GM12878 (cell line): ENCODE measurements around the gene ULK4. TPM values are rescaled to one million over a fixed set of nuclear protein-coding genes. Genes with fewer than 3 reads are reported as not detected.

Experiments used
- ATAC-seq: fragments of 200-7000 bp; cut with Tn5 transposase; 3 replicates; pipeline ENCODE4 v1.9.1; 2020; ENCODE audit warnings: mild to moderate bottlenecking, moderate library complexity
- BruUV-seq: library from RNA; stranded (reverse); fragments of 400-500 nt; replicated peaks from 2 replicates; lab custom pipeline; 2021; lab: Mats Ljungman, UMichigan
- CTCF ChIA-PET: fragments of 300-600 bp; sonication (Branson Sonifier 250); formaldehyde crosslinking; extraction: SDS; loops from one replicate; lab custom pipeline; 2021; ENCODE audit warnings: inconsistent platforms; lab: Yijun Ruan, JAX
- POLR2A ChIA-PET: fragments of 350-600 bp; formaldehyde crosslinking; extraction: SDS; loops from one replicate; lab custom pipeline; 2021; ENCODE audit warnings: inconsistent platforms; lab: Charles Lee
- RAD21 ChIA-PET: fragments of 300-600 bp; sonication (Branson Sonifier 250); formaldehyde crosslinking; loops from one replicate; lab custom pipeline; 2023; ENCODE audit warnings: antibody characterized with exemption; ENCODE audit not compliant: unreplicated experiment; lab: Charles Lee
- SMC1A ChIA-PET: fragments of 300-600 bp; sonication (Branson Sonifier 250); formaldehyde crosslinking; loops from one replicate; lab custom pipeline; 2023; ENCODE audit not compliant: unreplicated experiment, uncharacterized antibody; lab: Charles Lee
- DNase-seq: peaks from one replicate; pipeline ENCODE4 v3.0.0-alpha.2; 2011; ENCODE audit warnings: low read depth, low spot score
- FAIRE-seq: peaks from 3 replicates; lab custom pipeline; 2011; peaks lifted over from hg19 to GRCh38; lab: Jason Lieb, UNC
- H2AFZ ChIP-seq: 2 replicates; pipeline ENCODE4 v1.6.0; 2011; ENCODE audit warnings: low read depth, low read length, control low read depth; ENCODE audit not compliant: control insufficient read depth
- H3K27ac ChIP-seq: 2 replicates; pipeline ENCODE4 v1.5.1; 2011; ENCODE audit warnings: control low read depth; ENCODE audit not compliant: control insufficient read depth, insufficient read depth
- H3K27me3 ChIP-seq, 2 experiments: replicated peaks in 1 of 2; 2 replicates each; pipeline versions ENCODE4 v1.6.0 to v1.6.1; 2011; ENCODE audit warnings: low read length in 1 of 2; ENCODE audit not compliant: control insufficient read depth in 2 of 2, insufficient read depth in 2 of 2
- H3K36me3 ChIP-seq, 2 experiments: 2 replicates each; pipeline ENCODE4 v1.5.1; 2011; ENCODE audit warnings: low read length in 1 of 2; ENCODE audit not compliant: control insufficient read depth in 2 of 2, insufficient read depth in 2 of 2
- H3K4me1 ChIP-seq: 2 replicates; pipeline ENCODE4 v1.6.1; 2011; ENCODE audit warnings: mild to moderate bottlenecking, low read length, moderate library complexity, mixed read lengths; ENCODE audit not compliant: control insufficient read depth, insufficient read depth
- H3K4me2 ChIP-seq: 2 replicates; pipeline ENCODE4 v1.6.0; 2011; ENCODE audit warnings: control low read depth; ENCODE audit not compliant: control insufficient read depth, insufficient read depth
- H3K4me3 ChIP-seq: fragments of 200-600 bp; sonication (generic); 2 replicates; pipeline ENCODE4 v1.5.1; 2016
- H3K79me2 ChIP-seq: 2 replicates; pipeline ENCODE4 v1.6.0; 2011; ENCODE audit warnings: low read length; ENCODE audit not compliant: control insufficient read depth, insufficient read depth
- H3K9ac ChIP-seq: 2 replicates; pipeline ENCODE4 v1.8.0; 2011; ENCODE audit warnings: low read length, control low read depth, mixed read lengths; ENCODE audit not compliant: control insufficient read depth, insufficient read depth
- H3K9me3 ChIP-seq: replicated peaks from 3 replicates; pipeline ENCODE4 v1.5.1; 2011; ENCODE audit warnings: mild to moderate bottlenecking, low read length; ENCODE audit not compliant: control insufficient read depth, insufficient read depth
- H4K20me1 ChIP-seq: 2 replicates; pipeline ENCODE4 v1.6.0; 2011; ENCODE audit not compliant: control insufficient read depth, insufficient read depth
- BRCA1 ChIP-seq: IDR thresholded peaks from 2 replicates; pipeline ENCODE4 v1.6.1; 2011; ENCODE audit warnings: low read depth, low read length, improper control_type of control experiment
- CHD2 ChIP-seq: IDR thresholded peaks from 2 replicates; pipeline ENCODE4 v1.6.1; 2011; ENCODE audit warnings: low read depth, low read length, improper control_type of control experiment, borderline replicate concordance
- EED ChIP-seq: sonication (generic); IDR thresholded peaks from 2 replicates; pipeline ENCODE4 v1.6.1; 2016; ENCODE audit warnings: antibody characterized with exemption, low read depth
- ETV6 ChIP-seq, 2 experiments: fragments of 450-650 bp in 1 of 2; IDR thresholded peaks in 1 of 2; conservative IDR thresholded peaks in 1 of 2; 2 replicates each; pipeline ENCODE4 v1.6.1; 2014; ENCODE audit warnings: antibody characterized with exemption in 1 of 2, borderline replicate concordance in 1 of 2, low read depth in 1 of 2, mild to moderate bottlenecking in 1 of 2, moderate library complexity in 1 of 2
- HDAC2 ChIP-seq: fragments of 200-600 bp; sonication (generic); IDR thresholded peaks from 2 replicates; pipeline ENCODE4 v1.6.1; 2017
- HDAC6 ChIP-seq: fragments of 200-600 bp; sonication (generic); IDR thresholded peaks from one replicate; pipeline ENCODE4 v1.8.0; 2017; ENCODE audit warnings: antibody characterized with exemption; ENCODE audit not compliant: unreplicated experiment
- IKZF1 ChIP-seq: fragments of 450-650 bp; conservative IDR thresholded peaks from 2 replicates; pipeline ENCODE4 v1.6.1; 2017; ENCODE audit warnings: antibody characterized with exemption, mild to moderate bottlenecking
- NRF1 ChIP-seq: conservative IDR thresholded peaks from 2 replicates; pipeline ENCODE4 v1.6.1; 2011; ENCODE audit warnings: mild to moderate bottlenecking, low read depth, low read length, improper control_type of control experiment
- RCOR1 ChIP-seq: conservative IDR thresholded peaks from 2 replicates; pipeline ENCODE4 v1.6.1; 2012; ENCODE audit warnings: low read depth, low read length, improper control_type of control experiment
- RUNX3 ChIP-seq: IDR thresholded peaks from 2 replicates; pipeline ENCODE4 v1.6.1; 2012; ENCODE audit warnings: low read length, inconsistent platforms
- SMARCA5 ChIP-seq: fragments of 450-650 bp; IDR thresholded peaks from 2 replicates; pipeline ENCODE4 v1.6.1; 2017; ENCODE audit warnings: mild to moderate bottlenecking
- ZBTB40 ChIP-seq: fragments of 450-650 bp; IDR thresholded peaks from 2 replicates; pipeline ENCODE4 v1.6.1; 2016; ENCODE audit warnings: mild to moderate bottlenecking, moderate library complexity, borderline replicate concordance
- ZNF622 ChIP-seq: fragments of 450-650 bp; IDR thresholded peaks from 2 replicates; pipeline ENCODE4 v1.6.1; 2017; ENCODE audit warnings: mild to moderate bottlenecking, inconsistent platforms
- whole genome bisulfite sequencing: methylation state at CpG from one replicate; pipeline ENCODE4 v1.1.6; 2016; ENCODE audit warnings: low lambda C conversion rate; ENCODE audit not compliant: insufficient replicate concordance, insufficient coverage; ENCODE audit errors: missing lambda C conversion rate; 5-methylcytosine and 5-hydroxymethylcytosine counted together
- in situ Hi-C: fragments of 300-500 bp; cut with MboI; formaldehyde crosslinking; loops from 9 replicates; pipeline ENCODE4 v1.14.3; 2018; ENCODE audit warnings: mixed read lengths
- intact Hi-C: fragments of 100-400 bp; cut with micrococcal nuclease; formaldehyde crosslinking; loops from one replicate; pipeline ENCODE4 v1.14.2; 2022; ENCODE audit not compliant: unreplicated experiment
- polyA plus RNA-seq, 11 experiments: library from polyadenylated mRNA; depleted of rRNA in 4 of 11; unstranded in 6 of 11; stranded (reverse) in 5 of 11; fragments of >200 nt; fragmentation: Nextera tagmentation in 4 of 11; fragmentation: Illumina TruSeq in 1 of 11; extraction: Ambion mirVana in 4 of 11; extraction: Trizol in 1 of 11; gene quantifications; 1 replicate in 1 of 11; 2 replicates in 10 of 11; pipeline versions ENCODE4 v1.2.1 to v1.2.3, GENCODE V29; 2011 to 2016; ENCODE audit warnings: inconsistent platforms in 2 of 11, missing spikeins in 2 of 11, low read depth in 1 of 11
- total RNA-seq, 4 experiments: library from RNA; depleted of rRNA in 3 of 4; stranded (reverse); fragments of >200 nt in 3 of 4; fragmentation: Illumina TruSeq in 1 of 4; extraction: Trizol in 1 of 4; gene quantifications; 2 replicates each; pipeline versions ENCODE4 v1.2.1 to v1.2.3, GENCODE V29; 2013 to 2021

Gene ULK4
- total and polyA plus RNA-seq, 10 of the 15 experiments (the other 5 are each of a cell fraction or from before 2014, with no cell fraction given) = 3.5 to 7.6 (median 6.3) TPM

- ATAC-seq (no peak), FAIRE-seq (no peak), DNase-seq (no peak)
- H3K27me3 ChIP-seq = no peaks in the 10 kb centered on the region
- H3K4me3 ChIP-seq = no peak overlapping the region
- SMC1A ChIA-PET = no interaction called here
- H3K4me2 ChIP-seq = no peak overlapping the region
- no peak overlapping the region for H2AFZ ChIP-seq
- CTCF ChIA-PET = no interaction called here
- BruUV-seq = no TSS peak
- in situ Hi-C loops (no loop called here), intact Hi-C loops (no loop called here)
- H3K27ac ChIP-seq = no peak overlapping the region
- no peaks in the 10 kb centered on the region for H3K36me3 ChIP-seq
- no peaks in the 10 kb centered on the region for H3K4me1 ChIP-seq
- POLR2A ChIA-PET = no interaction called here
- H4K20me1 ChIP-seq = no peaks in the 10 kb centered on the region
- RAD21 ChIA-PET = no interaction called here
- H3K9ac ChIP-seq = no peak overlapping the region
- H3K79me2 ChIP-seq = no peaks in the 10 kb centered on the region
- TF ChIP-seq CHD2 (no peak), NRF1 (no peak), SMARCA5 (no peak), EED (no peak), HDAC2 (no peak), RUNX3 (no peak), IKZF1 (no peak)
- no peaks in the 10 kb centered on the region for H3K9me3 ChIP-seq
- WGBS = 22% methylated on average over 1 of the region's 1 CpG
Measured at GRCh38 chr3:41365973-41366372, 595.9 kb downstream of the ULK4 start.

- H3K36me3 ChIP-seq = no peaks in the 10 kb centered on the region
- DNase-seq (no peak), ATAC-seq (no peak), FAIRE-seq (no peak)
- ChIA-PET RAD21 (no interaction called here), POLR2A (no interaction called here), SMC1A (no interaction called here), CTCF (no interaction called here)
- intact Hi-C loops (no loop called here), in situ Hi-C loops (no loop called here)
- BruUV-seq = no TSS peak
- no peaks in the 10 kb centered on the region for H4K20me1 ChIP-seq
- no peaks in the 10 kb centered on the region for H3K9me3 ChIP-seq
- H3K27ac ChIP-seq = no peak overlapping the region
- H3K27me3 ChIP-seq = no peaks in the 10 kb centered on the region
- H3K4me3 ChIP-seq = no peak overlapping the region
- H2AFZ ChIP-seq = no peak overlapping the region
- H3K4me1 ChIP-seq = no peaks in the 10 kb centered on the region
- H3K79me2 ChIP-seq = no peaks in the 10 kb centered on the region
- 61% methylated on average over 2 of the region's 2 CpGs for WGBS
- H3K9ac ChIP-seq = no peak overlapping the region
- H3K4me2 ChIP-seq = no peak overlapping the region
- TF ChIP-seq RCOR1 = no peak
- no peak for TF ChIP-seq ZNF622
- TF ChIP-seq ETV6 (conservative IDR thresholded peaks at IDR 0.05 in 1 of 2, IDR thresholded peaks at IDR 0.05 in 1 of 2; ENCODE audit: borderline replicate concordance in 1 of 2, low read depth in 1 of 2) = no peak
- TF ChIP-seq ZBTB40 = no peak
- no peak for TF ChIP-seq NRF1
- no peak for TF ChIP-seq BRCA1
- no peak for TF ChIP-seq HDAC6
- TF ChIP-seq IKZF1 = no peak
Measured at GRCh38 chr3:41364736-41365135, 597.2 kb downstream of the ULK4 start.
